ENCODE results near the gene CUL9. TPM values are rescaled to one million over a fixed set of nuclear protein-coding genes. Genes with fewer than 3 reads are reported as not detected.

The CUL9 gene
- total and polyA plus RNA-seq, 3 donors from 2014 or later: 90.6 to 110 (median 101) TPM

GRCh38 chr6:43184268-43184985, 2.4 kb downstream of the CUL9 start:
- peaks cover 10% of the 10 kb centered on the region for H3K4me1 ChIP-seq
- no peak overlapping the region for H3K4me3 ChIP-seq
- no peak overlapping the region for H3K27ac ChIP-seq
- intact Hi-C loops (cut with DNase I; ENCODE audit: low total_unique reads): no loop called here
- no peak for TF ChIP-seq POLR2A (IDR thresholded peaks at IDR 0.05)
- TF ChIP-seq CTCF (IDR thresholded peaks at IDR 0.05): no peak
- DNase-seq: no peak
- 91 to 92% methylated on average over 21 of the region's 21 CpGs for WGBS, 2 donors
- no peaks in the 10 kb centered on the region for H3K9me3 ChIP-seq
- H3K27me3 ChIP-seq: no peaks in the 10 kb centered on the region
- H3K36me3 ChIP-seq (ENCODE audit: low read depth, missing control alignments): no peaks in the 10 kb centered on the region

GRCh38 chr6:43185391-43185985, 3.5 kb downstream of the CUL9 start:
- peaks cover 10% of the 10 kb centered on the region for H3K4me1 ChIP-seq
- no peaks in the 10 kb centered on the region for H3K9me3 ChIP-seq
- no peak for DNase-seq
- no peak overlapping the region for H3K27ac ChIP-seq
- no peak overlapping the region for H3K4me3 ChIP-seq
- no peak for TF ChIP-seq CTCF (IDR thresholded peaks at IDR 0.05)
- TF ChIP-seq POLR2A (IDR thresholded peaks at IDR 0.05): no peak
- no peaks in the 10 kb centered on the region for H3K36me3 ChIP-seq (ENCODE audit: low read depth, missing control alignments)
- 81 to 84% methylated on average over 5 of the region's 5 CpGs for WGBS, 2 donors
- no peaks in the 10 kb centered on the region for H3K27me3 ChIP-seq
- intact Hi-C loops (cut with DNase I; ENCODE audit: low total_unique reads): no loop called here

GRCh38 chr6:43186019-43186418, 4.0 kb downstream of the CUL9 start:
- Histone ChIP-seq H3K4me3 (no peak overlapping the region), H3K27ac (no peak overlapping the region), H3K27me3 (no peaks in the 10 kb centered on the region), H3K4me1 (peaks cover 10% of the 10 kb centered on the region), H3K9me3 (no peaks in the 10 kb centered on the region), H3K36me3 (ENCODE audit: low read depth, missing control alignments) (no peaks in the 10 kb centered on the region)
- TF ChIP-seq POLR2A (IDR thresholded peaks at IDR 0.05) (no peak), CTCF (IDR thresholded peaks at IDR 0.05) (no peak)
- WGBS, 2 donors: 94 to 97% methylated on average over 12 to 14 of the region's 14 CpGs
- no peak for DNase-seq
- intact Hi-C loops (cut with DNase I; ENCODE audit: low total_unique reads): no loop called here

GRCh38 chr6:43186706-43187105, 4.7 kb downstream of the CUL9 start:
- Histone ChIP-seq H3K36me3 (ENCODE audit: low read depth, missing control alignments) (no peaks in the 10 kb centered on the region), H3K9me3 (no peaks in the 10 kb centered on the region), H3K27me3 (no peaks in the 10 kb centered on the region), H3K4me3 (no peak overlapping the region), H3K4me1 (peaks cover 6% of the 10 kb centered on the region), H3K27ac (no peak overlapping the region)
- DNase-seq: no peak
- intact Hi-C loops (cut with DNase I; ENCODE audit: low total_unique reads): no loop called here
- 90 to 98% methylated on average over 4 of the region's 4 CpGs for WGBS, 2 donors
- TF ChIP-seq CTCF (IDR thresholded peaks at IDR 0.05): no peak

- DNase-seq: no peak
- 96 to 98% methylated on average over 6 to 7 of the region's 7 CpGs for WGBS, 2 donors
- no peaks in the 10 kb centered on the region for H3K36me3 ChIP-seq (ENCODE audit: low read depth, missing control alignments)
- H3K27ac ChIP-seq: no peak overlapping the region
- no peak for TF ChIP-seq CTCF (IDR thresholded peaks at IDR 0.05)
- no peak overlapping the region for H3K4me3 ChIP-seq
- no peaks in the 10 kb centered on the region for H3K27me3 ChIP-seq
- intact Hi-C loops (cut with DNase I; ENCODE audit: low total_unique reads): no loop called here
- peaks cover 5% of the 10 kb centered on the region for H3K4me1 ChIP-seq
- H3K9me3 ChIP-seq: no peaks in the 10 kb centered on the region
Measured at GRCh38 chr6:43187821-43188220, 5.8 kb downstream of the CUL9 start.

All from testis (tissue), 3 donors.